DND-41 (cell line): ENCODE data around the gene EHF.

Experiments used
- ATAC-seq: fragments of 200-7000 bp; cut with Tn5 transposase; 3 replicates; pipeline ENCODE4 v1.9.1; 2021; ENCODE audit warnings: low read depth; ENCODE audit not compliant: insufficient read depth
- DNase-seq: peaks from one replicate; pipeline ENCODE4 v3.0.0-alpha.2; 2020
- H2AFZ ChIP-seq: 2 replicates; pipeline ENCODE4 v1.6.0; 2012; ENCODE audit warnings: low read depth, low read length
- H3K27ac ChIP-seq: 2 replicates; pipeline ENCODE4 v1.5.1; 2012; ENCODE audit warnings: low read length, inconsistent platforms
- H3K27me3 ChIP-seq: fragments of 200-600 bp; sonication (generic); 2 replicates; pipeline ENCODE4 v1.6.0; 2012; ENCODE audit warnings: low read length, mild to moderate bottlenecking, inconsistent platforms; ENCODE audit not compliant: insufficient read depth, poor library complexity
- H3K36me3 ChIP-seq: 2 replicates; pipeline ENCODE4 v1.5.1; 2012; ENCODE audit warnings: low read length, inconsistent platforms; ENCODE audit not compliant: insufficient read depth
- H3K4me1 ChIP-seq: 2 replicates; pipeline ENCODE4 v1.5.1; 2012; ENCODE audit warnings: mild to moderate bottlenecking, low read length; ENCODE audit not compliant: insufficient read depth
- H3K4me2 ChIP-seq: 2 replicates; pipeline ENCODE4 v1.6.0; 2012; ENCODE audit warnings: mild to moderate bottlenecking, moderate library complexity, low read length, inconsistent platforms; ENCODE audit not compliant: insufficient read depth
- H3K4me3 ChIP-seq, 2 experiments: fragments of 200-600 bp in 1 of 2; shearing (Covaris generic) in 1 of 2; 2 replicates each; pipeline ENCODE4 v1.5.1; 2012 to 2016; ENCODE audit warnings: inconsistent platforms in 2 of 2, low read length in 2 of 2, mild to moderate bottlenecking in 2 of 2, low read depth in 1 of 2, moderate library complexity in 1 of 2
- H3K79me2 ChIP-seq: 2 replicates; pipeline ENCODE4 v1.6.0; 2012; ENCODE audit warnings: low read length, inconsistent platforms; ENCODE audit not compliant: insufficient read depth
- H3K9ac ChIP-seq: 2 replicates; pipeline ENCODE4 v1.6.0; 2012; ENCODE audit warnings: low read depth, mild to moderate bottlenecking, inconsistent platforms, low read length, moderate library complexity
- H3K9me3 ChIP-seq: 2 replicates; pipeline ENCODE4 v1.5.1; 2012; ENCODE audit warnings: low read length, moderate library complexity, mild to moderate bottlenecking, inconsistent platforms; ENCODE audit not compliant: insufficient read depth, severe bottlenecking
- H4K20me1 ChIP-seq: 2 replicates; pipeline ENCODE4 v1.6.0; 2012; ENCODE audit warnings: low read length; ENCODE audit not compliant: insufficient read depth
- EZH2 ChIP-seq: IDR thresholded peaks from 3 replicates; pipeline ENCODE4 v1.6.1; 2012; ENCODE audit warnings: borderline replicate concordance, low read depth, mild to moderate bottlenecking, moderate library complexity, low read length, inconsistent platforms; ENCODE audit not compliant: severe bottlenecking
- TF ChIP-seq, protein P1 (sequence below): IDR thresholded peaks from 2 replicates; pipeline ENCODE4 v1.5.1; 2012; ENCODE audit warnings: borderline replicate concordance, low read length, moderate library complexity, mild to moderate bottlenecking; ENCODE audit not compliant: poor library complexity, severe bottlenecking; ENCODE audit errors: extremely low read depth

The EHF gene

DNA sequence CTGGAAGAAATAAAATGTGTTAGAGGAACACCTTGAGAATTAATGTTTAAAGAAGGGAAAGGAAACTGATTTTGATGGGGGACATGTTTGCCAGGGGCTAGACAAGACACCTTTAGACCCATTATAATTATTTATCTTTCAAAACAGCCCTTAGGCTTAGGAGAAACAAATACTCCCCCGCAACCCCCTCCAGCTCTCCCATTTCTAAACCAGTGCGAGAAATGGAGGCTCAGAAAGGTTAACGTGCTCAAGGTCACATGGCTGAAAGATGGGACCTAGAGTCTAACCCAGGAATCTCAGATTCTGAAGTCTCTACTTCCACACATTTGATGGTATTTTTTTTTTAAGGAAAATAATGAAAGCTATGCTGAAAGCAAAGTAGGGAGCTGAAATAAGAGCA is 18.0 kb downstream of the EHF start:
- H3K36me3 ChIP-seq = no peaks in the 10 kb centered on the region
- DNase-seq (no peak), ATAC-seq (no peak)
- no peaks in the 10 kb centered on the region for H4K20me1 ChIP-seq
- no peak overlapping the region for H2AFZ ChIP-seq
- TF ChIP-seq EZH2 = no peak
- TF ChIP-seq, protein P1, sequence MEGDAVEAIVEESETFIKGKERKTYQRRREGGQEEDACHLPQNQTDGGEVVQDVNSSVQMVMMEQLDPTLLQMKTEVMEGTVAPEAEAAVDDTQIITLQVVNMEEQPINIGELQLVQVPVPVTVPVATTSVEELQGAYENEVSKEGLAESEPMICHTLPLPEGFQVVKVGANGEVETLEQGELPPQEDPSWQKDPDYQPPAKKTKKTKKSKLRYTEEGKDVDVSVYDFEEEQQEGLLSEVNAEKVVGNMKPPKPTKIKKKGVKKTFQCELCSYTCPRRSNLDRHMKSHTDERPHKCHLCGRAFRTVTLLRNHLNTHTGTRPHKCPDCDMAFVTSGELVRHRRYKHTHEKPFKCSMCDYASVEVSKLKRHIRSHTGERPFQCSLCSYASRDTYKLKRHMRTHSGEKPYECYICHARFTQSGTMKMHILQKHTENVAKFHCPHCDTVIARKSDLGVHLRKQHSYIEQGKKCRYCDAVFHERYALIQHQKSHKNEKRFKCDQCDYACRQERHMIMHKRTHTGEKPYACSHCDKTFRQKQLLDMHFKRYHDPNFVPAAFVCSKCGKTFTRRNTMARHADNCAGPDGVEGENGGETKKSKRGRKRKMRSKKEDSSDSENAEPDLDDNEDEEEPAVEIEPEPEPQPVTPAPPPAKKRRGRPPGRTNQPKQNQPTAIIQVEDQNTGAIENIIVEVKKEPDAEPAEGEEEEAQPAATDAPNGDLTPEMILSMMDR = no peak
- H3K9ac ChIP-seq = no peak overlapping the region
- no peak overlapping the region for H3K27ac ChIP-seq
- no peaks in the 10 kb centered on the region for H3K9me3 ChIP-seq
- H3K27me3 ChIP-seq = peaks cover 13% of the 10 kb centered on the region
- no peaks in the 10 kb centered on the region for H3K4me1 ChIP-seq
- no peak overlapping the region for H3K4me2 ChIP-seq
- no peak overlapping the region for H3K4me3 ChIP-seq
- no peaks in the 10 kb centered on the region for H3K79me2 ChIP-seq

DNA sequence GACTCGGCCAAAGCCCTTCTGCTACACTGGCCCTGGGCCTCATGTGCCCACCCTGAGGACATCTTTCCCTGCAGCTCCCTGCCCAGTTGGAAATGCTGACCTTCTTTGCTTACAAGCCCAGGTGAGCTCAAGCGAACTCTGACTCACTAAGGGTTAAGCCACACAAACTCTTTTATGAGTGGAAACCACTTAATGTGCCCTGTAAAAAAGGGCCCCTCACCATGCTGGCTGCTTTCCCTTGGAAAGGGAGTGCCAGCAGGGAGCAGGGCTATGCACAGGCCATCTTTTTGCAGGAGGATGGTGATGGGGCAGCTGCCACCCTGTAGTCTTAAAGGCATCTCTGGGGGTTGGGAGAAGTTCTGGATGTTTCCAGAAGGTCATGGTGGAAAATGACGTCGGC is 18.7 kb downstream of the EHF start:
- Histone ChIP-seq H3K9me3 (no peaks in the 10 kb centered on the region), H3K36me3 (no peaks in the 10 kb centered on the region), H3K4me2 (no peak overlapping the region), H3K27me3 (peaks cover 13% of the 10 kb centered on the region), H3K9ac (no peak overlapping the region), H3K4me1 (no peaks in the 10 kb centered on the region), H3K27ac (no peak overlapping the region), H2AFZ (no peak overlapping the region), H4K20me1 (no peaks in the 10 kb centered on the region), H3K79me2 (no peaks in the 10 kb centered on the region), H3K4me3 (no peak overlapping the region)
- no peak for TF ChIP-seq EZH2
- TF ChIP-seq, protein P1 = no peak
- ATAC-seq = no peak
- DNase-seq = no peak

DNA sequence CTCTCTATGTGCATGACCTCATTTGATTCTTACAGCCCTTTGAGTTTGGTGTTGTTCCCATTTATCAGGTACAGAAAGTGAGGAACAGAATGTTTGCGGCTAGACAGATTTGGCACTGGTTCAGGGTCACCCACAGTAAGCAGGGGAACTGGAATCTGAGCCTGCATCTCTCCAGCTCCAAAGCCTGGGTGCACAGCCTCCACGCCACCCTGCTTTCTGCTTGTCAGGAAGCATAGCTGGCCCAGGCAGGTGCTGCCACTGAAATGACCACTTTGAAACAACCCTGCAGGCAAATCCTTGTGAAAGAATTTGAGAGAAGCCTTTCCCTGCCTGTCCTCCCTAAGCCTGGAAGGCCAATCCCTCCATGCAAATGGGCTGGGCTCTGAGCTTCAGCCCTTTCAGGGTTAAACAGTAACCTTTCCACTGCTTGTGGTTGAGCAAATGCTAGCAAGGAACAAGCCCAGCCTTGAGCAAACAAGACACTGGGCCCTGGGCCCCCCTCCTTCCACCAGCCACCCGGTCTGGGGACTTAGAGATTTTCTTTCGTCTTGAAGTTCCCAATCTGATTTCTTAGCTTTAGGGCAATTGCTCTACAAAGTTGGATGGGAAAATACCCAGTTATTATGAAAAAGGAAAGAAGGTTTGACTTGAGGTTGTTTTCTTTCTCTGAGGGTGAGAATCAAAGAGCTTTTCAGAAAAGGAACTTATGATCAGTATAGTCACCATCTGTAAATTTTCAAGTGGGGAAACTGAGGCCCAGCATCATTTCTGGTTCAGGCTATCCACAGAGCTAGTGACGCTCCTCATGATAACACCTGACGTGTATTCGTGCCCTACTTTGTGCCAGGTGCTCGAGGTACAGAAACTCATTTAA is 19.4 kb downstream of the EHF start:
- H2AFZ ChIP-seq = no peak overlapping the region
- H3K36me3 ChIP-seq = no peaks in the 10 kb centered on the region
- H3K4me1 ChIP-seq = no peaks in the 10 kb centered on the region
- H3K27me3 ChIP-seq = peaks cover 13% of the 10 kb centered on the region
- no peak overlapping the region for H3K4me3 ChIP-seq
- TF ChIP-seq, protein P1 = no peak
- no peak for TF ChIP-seq EZH2
- H3K27ac ChIP-seq = no peak overlapping the region
- peak; percentile 27; the same call in 1 of the 3 replicates for ATAC-seq
- no peak overlapping the region for H3K4me2 ChIP-seq
- no peaks in the 10 kb centered on the region for H4K20me1 ChIP-seq
- DNase-seq = no peak
- no peaks in the 10 kb centered on the region for H3K9me3 ChIP-seq
- no peaks in the 10 kb centered on the region for H3K79me2 ChIP-seq
- no peak overlapping the region for H3K9ac ChIP-seq
